K562 (cell line): ENCODE data around the gene TLE6. TPM values are rescaled to one million over a fixed set of nuclear protein-coding genes. Genes with fewer than 3 reads are reported as not detected.
A peak's percentile ranks its signal among the peaks of the same experiment; 100 is the strongest.

ENCODE experiments used
- ATAC-seq: fragments of 200-7000 bp; cut with Tn5 transposase; 3 replicates; pipeline ENCODE4 v1.9.1; 2020; ENCODE audit warnings: moderate library complexity
- BruUV-seq: library from RNA; stranded (reverse); fragments of 400-500 nt; replicated peaks from 2 replicates; lab custom pipeline; 2021; lab: Mats Ljungman, UMichigan
- CTCF ChIA-PET: fragments of 300-600 bp; formaldehyde crosslinking; extraction: SDS; loops from one replicate; lab custom pipeline; 2021; ENCODE audit warnings: low intra/inter-chr PET ratio; lab: Yijun Ruan, JAX
- POLR2A ChIA-PET: fragments of 300-600, 350-650 bp; sonication (Branson Sonifier 250); formaldehyde crosslinking; extraction: SDS; loops from one replicate; lab custom pipeline; 2021; ENCODE audit warnings: antibody characterized with exemption, inconsistent platforms; lab: Yijun Ruan, JAX
- DNase-seq, 4 experiments: peaks; one replicate each; pipeline versions ENCODE4 v3.0.0 to v3.0.0-alpha.2; 2011 to 2018; ENCODE audit warnings: low spot score in 3 of 4, mixed read lengths in 3 of 4; ENCODE audit errors: extremely low read depth in 1 of 4
- FAIRE-seq: peaks from 2 replicates; lab custom pipeline; 2011; peaks lifted over from hg19 to GRCh38; lab: Jason Lieb, UNC
- H2AFZ ChIP-seq: 2 replicates; pipeline ENCODE4 v1.6.0; 2011; ENCODE audit warnings: low read depth, low read length, control low read depth, inconsistent platforms
- H3K27ac ChIP-seq: fragments of 200-600 bp; 3 replicates; pipeline ENCODE4 v1.8.0; 2011; ENCODE audit warnings: low read depth, mild to moderate bottlenecking, control low read depth, inconsistent platforms, low read length, moderate library complexity, mixed read lengths; ENCODE audit errors: extremely low read depth
- H3K27me3 ChIP-seq, 2 experiments: fragments of 300-600 bp in 1 of 2; 2 replicates in 1 of 2; 3 replicates in 1 of 2; pipeline versions ENCODE4 v1.6.0 to v1.8.0; 2011; ENCODE audit warnings: inconsistent platforms in 2 of 2, low read length in 2 of 2, mild to moderate bottlenecking in 1 of 2, mixed read lengths in 1 of 2, moderate library complexity in 1 of 2; ENCODE audit not compliant: control insufficient read depth in 2 of 2, insufficient read depth in 2 of 2
- H3K36me3 ChIP-seq: fragments of 300-600 bp; 3 replicates; pipeline ENCODE4 v1.8.0; 2011; ENCODE audit warnings: mild to moderate bottlenecking, low read length, inconsistent platforms; ENCODE audit not compliant: control insufficient read depth, insufficient read depth
- H3K4me1 ChIP-seq, 2 experiments: fragments of 200-600 bp in 1 of 2; replicated peaks in 1 of 2; 2 replicates in 1 of 2; 3 replicates in 1 of 2; pipeline versions ENCODE4 v1.5.1 to v1.8.0; 2011; ENCODE audit warnings: inconsistent platforms in 2 of 2, low read length in 2 of 2, mild to moderate bottlenecking in 1 of 2, mixed read lengths in 1 of 2, moderate library complexity in 1 of 2; ENCODE audit not compliant: control insufficient read depth in 2 of 2, insufficient read depth in 2 of 2
- H3K4me2 ChIP-seq: 2 replicates; pipeline ENCODE4 v1.6.1; 2011; ENCODE audit warnings: low read length, control low read depth, inconsistent platforms, mixed read lengths; ENCODE audit not compliant: insufficient read depth
- H3K4me3 ChIP-seq: fragments of 200-600 bp; sonication (generic), shearing (Covaris generic); 2 replicates; pipeline ENCODE4 v1.5.1; 2016; ENCODE audit warnings: control low read depth, inconsistent platforms
- H3K79me2 ChIP-seq: fragments of 200-600 bp; 3 replicates; pipeline ENCODE4 v1.8.0; 2011; ENCODE audit warnings: low read length, inconsistent platforms; ENCODE audit not compliant: control insufficient read depth, insufficient read depth
- H3K9ac ChIP-seq, 2 experiments: 2 replicates each; pipeline versions ENCODE4 v1.6.0 to v1.6.1; 2011; ENCODE audit warnings: low read depth in 2 of 2, low read length in 2 of 2, control low read depth in 1 of 2, inconsistent platforms in 1 of 2, mild to moderate bottlenecking in 1 of 2, mixed read lengths in 1 of 2; ENCODE audit not compliant: insufficient read depth in 1 of 2
- H3K9me1 ChIP-seq: one replicate; pipeline ENCODE4 v1.6.0; 2011; ENCODE audit warnings: inconsistent platforms, mild to moderate bottlenecking, low read length, moderate library complexity; ENCODE audit not compliant: control insufficient read depth, insufficient read depth
- H3K9me3 ChIP-seq: replicated peaks from 2 replicates; pipeline ENCODE4 v1.5.1; 2011; ENCODE audit warnings: low read depth, low read length, inconsistent platforms; ENCODE audit not compliant: control insufficient read depth, insufficient read depth
- H4K20me1 ChIP-seq: replicated peaks from 2 replicates; pipeline ENCODE4 v1.6.1; 2011; ENCODE audit warnings: low read length, inconsistent platforms, mixed read lengths; ENCODE audit not compliant: control insufficient read depth, insufficient read depth
- AFF4 ChIP-seq: sonication (generic); formaldehyde crosslinking; IDR thresholded peaks from 2 replicates; pipeline ENCODE4 v1.8.0; 2023; ENCODE audit warnings: mild to moderate bottlenecking, missing genetic modification reagents
- CREM ChIP-seq: IDR thresholded peaks from 2 replicates; pipeline ENCODE4 v1.6.1; 2014; ENCODE audit warnings: antibody characterized with exemption, low read depth
- E2F6 ChIP-seq, 2 experiments: IDR thresholded peaks; 2 replicates each; pipeline ENCODE4 v1.6.1; 2011; ENCODE audit warnings: borderline replicate concordance in 1 of 2, control low read depth in 1 of 2, low read depth in 1 of 2, low read length in 1 of 2, mild to moderate bottlenecking in 1 of 2, mixed read lengths in 1 of 2, moderate library complexity in 1 of 2; ENCODE audit not compliant: insufficient read depth in 1 of 2, insufficient read length in 1 of 2, poor library complexity in 1 of 2, severe bottlenecking in 1 of 2; ENCODE audit errors: extremely low read depth in 1 of 2
- FOXK1 ChIP-seq: sonication (generic); formaldehyde crosslinking; IDR thresholded peaks from 2 replicates; pipeline ENCODE4 v1.8.0; 2022; ENCODE audit warnings: missing genetic modification reagents, mild to moderate bottlenecking, borderline replicate concordance
- HNRNPH1 ChIP-seq: fragments of 200-400 bp; formaldehyde crosslinking; optimal IDR thresholded peaks from 2 replicates; pipeline ENCODE3; 2017; ENCODE audit warnings: low read depth, mild to moderate bottlenecking, low read length, moderate library complexity
- MXD1 ChIP-seq: fragments of 250-450 bp; sonication (Bioruptor Pico); IDR thresholded peaks from 2 replicates; pipeline ENCODE4 v1.8.0; 2021; ENCODE audit warnings: borderline replicate concordance, mild to moderate bottlenecking, moderate library complexity; ENCODE audit not compliant: poor library complexity, severe bottlenecking
- RBFOX2 ChIP-seq: fragments of 200-400 bp; formaldehyde crosslinking; IDR thresholded peaks from 2 replicates; pipeline ENCODE4 v1.6.1; 2017; ENCODE audit warnings: low read depth, mild to moderate bottlenecking, low read length, moderate library complexity
- TGIF2 ChIP-seq: sonication (generic); formaldehyde crosslinking; IDR thresholded peaks from 2 replicates; pipeline ENCODE4 v1.8.1; 2022; ENCODE audit warnings: mild to moderate bottlenecking, missing genetic modification reagents, moderate library complexity
- USF1 ChIP-seq: sonication (generic); formaldehyde crosslinking; IDR thresholded peaks from 2 replicates; pipeline ENCODE4 v1.9.0; 2022; ENCODE audit warnings: mild to moderate bottlenecking, missing genetic modification reagents
- USF2 ChIP-seq: sonication (generic); formaldehyde crosslinking; IDR thresholded peaks from 2 replicates; pipeline ENCODE4 v1.5.0; 2020; ENCODE audit warnings: missing genetic modification reagents
- ZNF512 ChIP-seq: IDR thresholded peaks from 2 replicates; pipeline ENCODE4 v1.6.1; 2016; ENCODE audit warnings: missing genetic modification characterization, missing compliant biosample characterization
- WGBS: fragments of 100-300 bp; shearing (Covaris generic); methylation state at CpG from one replicate; pipeline ENCODE4 v1.1.6; 2016; ENCODE audit warnings: low coverage, mixed read lengths; ENCODE audit not compliant: insufficient coverage; ENCODE audit errors: missing lambda C conversion rate; 5-methylcytosine and 5-hydroxymethylcytosine counted together
- in situ Hi-C: fragments of 300-500 bp; cut with MboI; formaldehyde crosslinking; loops from 4 replicates; pipeline ENCODE4 v1.15.0; 2018; ENCODE audit warnings: inconsistent platforms, mixed read lengths
- intact Hi-C: fragments of 100-400 bp; cut with micrococcal nuclease; formaldehyde crosslinking; loops from 2 replicates; pipeline ENCODE4 v1.14.2; 2022
- polyA plus RNA-seq, 8 experiments: library from polyadenylated mRNA; depleted of rRNA in 4 of 8; stranded (reverse) in 5 of 8; unstranded in 3 of 8; fragments of >200 nt; fragmentation: Nextera tagmentation in 2 of 8; fragmentation: Illumina TruSeq in 1 of 8; extraction: Ambion mirVana in 2 of 8; extraction: Trizol in 1 of 8; gene quantifications; 2 replicates each; pipeline versions ENCODE4 v1.2.1 to v1.2.3, GENCODE V29; 2011 to 2014; ENCODE audit warnings: inconsistent platforms in 1 of 8, missing spikeins in 1 of 8
- total RNA-seq, 7 experiments: library from RNA; depleted of rRNA in 6 of 7; stranded (reverse); fragments of >200 nt in 6 of 7; fragmentation: Illumina TruSeq in 2 of 7; extraction: Trizol in 2 of 7; gene quantifications; 2 replicates each; pipeline versions ENCODE4 v1.2.1 to v1.2.3, GENCODE V29; 2011 to 2021; ENCODE audit warnings: low replicate concordance in 1 of 7

Gene TLE6
- total and polyA plus RNA-seq, 9 of the 15 experiments (the other 6 are each of a cell fraction or from before 2014, with no cell fraction given) = 1.1 to 6.1 (median 2.5) TPM

GRCh38 chr19:2994588-2995131 lies 17.3 kb downstream of the TLE6 start:
- WGBS = 20% methylated on average over 8 of the region's 15 CpGs
- ATAC-seq (no peak), FAIRE-seq (no peak), DNase-seq (no peak)
- intact Hi-C loops (no loop called here), in situ Hi-C loops (no loop called here)
- Histone ChIP-seq H3K9me3 (0 out of 2 replicates have a peak, but pooled peaks cover 2% of the 10 kb centered on the region), H3K9me1 (no peaks in the 10 kb centered on the region), H3K36me3 (no peaks in the 10 kb centered on the region), H3K4me3 (no peak overlapping the region), H2AFZ (no peak overlapping the region), H3K4me2 (no peak overlapping the region), H3K27ac (no peak overlapping the region), H3K79me2 (no peaks in the 10 kb centered on the region), H3K27me3 (no peaks in the 10 kb centered on the region; a peak in 1 of 5 replicates), H4K20me1 (no peaks in the 10 kb centered on the region; the same call in 1 of the 2 replicates), H3K9ac (no peak overlapping the region; a peak in 1 of 4 replicates), H3K4me1 (peaks cover 0 to 17% of the 10 kb centered on the region in 2 experiments; a peak in 3 of 5 replicates)
- BruUV-seq = no TSS peak
- ChIA-PET CTCF (no interaction called here), POLR2A (interaction anchor here (0.6 to 2.0 kb wide), 4 partner anchors 8 to 25 kb away, joined by 3 to 10 read pairs (median 4); no protein-coding TSS in a partner anchor)
- TF ChIP-seq USF1 (CRISPR knock-in tag) (peak; percentile 62), TGIF2 (CRISPR knock-in tag) (no peak), MXD1 (CRISPR knock-in tag) (no peak), RBFOX2 (no peak), AFF4 (CRISPR knock-in tag) (no peak), HNRNPH1 (no peak), USF2 (CRISPR knock-in tag) (peak; percentile 46; the same call in 1 of the 2 replicates), CREM (0 out of 2 replicates have a peak, but pooled peaks have one; percentile 17), FOXK1 (CRISPR knock-in tag) (no peak), E2F6 (IDR thresholded peaks at IDR 0.05; ENCODE audit: borderline replicate concordance in 1 of 2, extremely low read depth in 1 of 2, insufficient read depth in 1 of 2, insufficient read length in 1 of 2, low read depth in 1 of 2, low read length in 1 of 2, poor library complexity in 1 of 2, severe bottlenecking in 1 of 2) (peak in 1 of 2 experiments; percentile 9), ZNF512 (no peak)
